Neural progenitor cell (in vitro differentiated cells): ENCODE results near the gene TRPV2.

Experiments used
- CTCF ChIP-seq: fragments of 200-600 bp; sonication (generic); IDR thresholded peaks from 2 replicates; pipeline ENCODE4 v1.5.1; 2017; ENCODE audit warnings: antibody characterized with exemption, mild to moderate bottlenecking
- EZH2 ChIP-seq: fragments of 200-600 bp; sonication (generic); IDR thresholded peaks from 2 replicates; pipeline ENCODE4 v1.6.1; 2017; ENCODE audit warnings: antibody characterized with exemption, mild to moderate bottlenecking, moderate library complexity
- EZH2phosphoT487 ChIP-seq: fragments of 200-600 bp; sonication (generic); IDR thresholded peaks from 2 replicates; pipeline ENCODE4 v1.6.1; 2017; ENCODE audit warnings: antibody characterized with exemption

GRCh38 chr17:16464303-16465051 lies 49.1 kb downstream of the TRPV2 start:
- TF ChIP-seq CTCF (no peak), EZH2phosphoT487 (no peak), EZH2 (no peak)
